GM23338 (cell line): ENCODE measurements around the gene UBXN2A. TPM values are rescaled to one million over a fixed set of nuclear protein-coding genes. Genes with fewer than 3 reads are reported as not detected.

Source experiments
- ATAC-seq: fragments of 200-7000 bp; cut with Tn5 transposase; 3 replicates; pipeline ENCODE4 v1.9.1; 2020
- DNase-seq: peaks from one replicate; pipeline ENCODE4 v3.0.0-alpha.2; 2015; ENCODE audit warnings: low spot score
- H2AFZ ChIP-seq: fragments of 200-600 bp; sonication (generic); 2 replicates; pipeline ENCODE4 v1.8.0; 2016; ENCODE audit warnings: antibody characterized with exemption, mild to moderate bottlenecking, moderate library complexity
- H3F3A ChIP-seq: fragments of 200-600 bp; sonication (generic); replicated peaks from 2 replicates; pipeline ENCODE4 v1.8.0; 2017; ENCODE audit warnings: antibody characterized with exemption, mixed run types, low read depth
- H3K27ac ChIP-seq: fragments of 200-600 bp; sonication (generic); 2 replicates; pipeline ENCODE4 v1.6.1; 2016; ENCODE audit warnings: low read depth
- H3K27me3 ChIP-seq: fragments of 200-600 bp; sonication (generic); 2 replicates; pipeline ENCODE4 v1.8.0; 2016; ENCODE audit warnings: mild to moderate bottlenecking, mixed run types, moderate library complexity; ENCODE audit not compliant: insufficient read depth
- H3K36me3 ChIP-seq: fragments of 200-600 bp; sonication (generic); 2 replicates; pipeline ENCODE4 v1.8.0; 2016; ENCODE audit warnings: mild to moderate bottlenecking; ENCODE audit not compliant: insufficient read depth
- H3K4me1 ChIP-seq: fragments of 200-600 bp; sonication (generic); 2 replicates; pipeline ENCODE4 v1.8.0; 2016; ENCODE audit warnings: mild to moderate bottlenecking, moderate library complexity; ENCODE audit not compliant: insufficient read depth
- H3K4me2 ChIP-seq: fragments of 200-600 bp; sonication (generic); 2 replicates; pipeline ENCODE4 v1.7.1; 2017; ENCODE audit warnings: mixed run types
- H3K4me3 ChIP-seq: fragments of 200-600 bp; sonication (generic); 2 replicates; pipeline ENCODE4 v1.6.1; 2016; ENCODE audit warnings: mixed run types
- H3K79me2 ChIP-seq: fragments of 200-600 bp; sonication (generic); replicated peaks from 2 replicates; pipeline ENCODE4 v1.8.0; 2017; ENCODE audit warnings: mild to moderate bottlenecking; ENCODE audit not compliant: insufficient read depth
- H3K9me2 ChIP-seq: fragments of 200-600 bp; sonication (generic); 2 replicates; pipeline ENCODE4 v1.8.0; 2017; ENCODE audit not compliant: insufficient read depth
- H4K20me1 ChIP-seq: fragments of 200-600 bp; sonication (generic); replicated peaks from 2 replicates; pipeline ENCODE4 v1.8.0; 2017; ENCODE audit warnings: mild to moderate bottlenecking; ENCODE audit not compliant: insufficient read depth
- H3K27ac Mint-ChIP-seq: 2 replicates; pipeline ENCODE4 v1.8.0; 2020; ENCODE audit warnings: inconsistent platforms, mild to moderate bottlenecking, moderate library complexity, mixed read lengths
- H3K27me3 Mint-ChIP-seq: 3 replicates; pipeline ENCODE4 v1.8.0; 2022; ENCODE audit warnings: low read depth, mild to moderate bottlenecking, moderate library complexity, mixed read lengths, inconsistent platforms; ENCODE audit not compliant: insufficient read depth, poor library complexity
- H3K36me3 Mint-ChIP-seq: 3 replicates; pipeline ENCODE4 v1.8.0; 2021; ENCODE audit warnings: low read depth, mild to moderate bottlenecking, inconsistent platforms, moderate library complexity, mixed read lengths
- H3K4me1 Mint-ChIP-seq: 3 replicates; pipeline ENCODE4 v1.8.0; 2020; ENCODE audit warnings: mild to moderate bottlenecking, inconsistent platforms, mixed read lengths
- H3K4me3 Mint-ChIP-seq: 3 replicates; pipeline ENCODE4 v1.8.0; 2021; ENCODE audit warnings: moderate library complexity, mild to moderate bottlenecking, inconsistent platforms, mixed read lengths
- H3K9me3 Mint-ChIP-seq: 3 replicates; pipeline ENCODE4 v1.8.0; 2020; ENCODE audit warnings: moderate library complexity, mild to moderate bottlenecking, inconsistent platforms, mixed read lengths
- POLR2AphosphoS5 ChIP-seq: IDR thresholded peaks from 2 replicates; pipeline ENCODE4 v1.6.1; 2016; ENCODE audit warnings: antibody characterized with exemption, low read depth
- ZNF114 ChIP-seq: fragments of 250-450 bp; sonication (Bioruptor Pico); IDR thresholded peaks from 2 replicates; pipeline ENCODE4 v1.5.0; 2020; ENCODE audit warnings: mild to moderate bottlenecking, moderate library complexity
- ZNF331 ChIP-seq: fragments of 250-450 bp; sonication (Bioruptor Pico); IDR thresholded peaks from 2 replicates; pipeline ENCODE4 v1.5.0; 2020; ENCODE audit warnings: low read depth, mild to moderate bottlenecking, moderate library complexity
- polyA plus RNA-seq: library from polyadenylated mRNA; unstranded; fragments of >200 nt; fragmentation: Nextera tagmentation; extraction: Ambion mirVana; gene quantifications from 2 replicates; pipeline ENCODE4 v1.2.1, GENCODE V29; 2016
- total RNA-seq: library from RNA; depleted of rRNA; stranded (reverse); fragments of >200 nt; shearing (Covaris generic); gene quantifications from 2 replicates; pipeline ENCODE4 v1.2.3, GENCODE V29; 2014
- TF ChIP-seq, protein P1 (sequence below): IDR thresholded peaks from 2 replicates; pipeline ENCODE4 v1.6.1; 2016; ENCODE audit warnings: antibody characterized with exemption
- TF ChIP-seq, protein P2 (sequence below): IDR thresholded peaks from one replicate; pipeline ENCODE4 v1.6.1; 2018; ENCODE audit warnings: antibody characterized with exemption; ENCODE audit not compliant: unreplicated experiment

Gene UBXN2A
- total and polyA plus RNA-seq, 2 experiments from 2014 or later: 11.5 to 12.1 TPM

DNA sequence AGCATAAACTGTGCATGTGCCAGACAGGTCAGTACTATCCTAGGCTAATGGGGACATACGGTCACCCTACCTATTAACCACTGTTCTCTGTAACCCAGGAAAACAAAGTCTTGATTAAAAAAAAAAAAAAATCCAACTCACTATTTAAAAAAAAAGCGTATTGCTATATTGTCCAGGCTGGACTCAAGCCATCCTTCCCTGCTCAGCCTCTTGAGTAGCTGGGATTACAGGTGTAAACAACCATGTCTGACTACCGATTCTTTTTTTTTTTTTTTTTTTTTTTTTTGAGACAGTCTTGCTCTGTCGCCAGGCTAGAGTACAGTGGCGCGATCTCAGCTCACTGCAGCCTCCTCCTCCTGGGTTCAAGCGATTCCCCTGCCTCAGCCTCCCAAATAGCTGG, 24.9 kb upstream of the UBXN2A start:
- Mint-ChIP-seq H3K27me3 (no peaks in the 10 kb centered on the region), H3K4me1 (peaks cover 16% of the 10 kb centered on the region), H3K4me3 (no peak overlapping the region), H3K36me3 (no peaks in the 10 kb centered on the region), H3K9me3 (no peaks in the 10 kb centered on the region), H3K27ac (no peak overlapping the region)
- Histone ChIP-seq H3K79me2 (peaks cover 100% of the 10 kb centered on the region), H3K9me2 (no peaks in the 10 kb centered on the region), H3K27ac (no peak overlapping the region), H3K4me1 (peaks cover 10% of the 10 kb centered on the region), H3F3A (no peaks in the 10 kb centered on the region), H2AFZ (no peak overlapping the region), H3K4me2 (no peak overlapping the region), H3K36me3 (no peaks in the 10 kb centered on the region), H4K20me1 (0 out of 2 replicates have a peak, but pooled peaks cover 3% of the 10 kb centered on the region), H3K4me3 (no peak overlapping the region), H3K27me3 (no peaks in the 10 kb centered on the region)
- no peak for DNase-seq
- no peak for ATAC-seq
- TF ChIP-seq POLR2AphosphoS5 (no peak), ZNF114 (CRISPR knock-in tag) (no peak), ZNF331 (no peak)
- TF ChIP-seq, protein P1, sequence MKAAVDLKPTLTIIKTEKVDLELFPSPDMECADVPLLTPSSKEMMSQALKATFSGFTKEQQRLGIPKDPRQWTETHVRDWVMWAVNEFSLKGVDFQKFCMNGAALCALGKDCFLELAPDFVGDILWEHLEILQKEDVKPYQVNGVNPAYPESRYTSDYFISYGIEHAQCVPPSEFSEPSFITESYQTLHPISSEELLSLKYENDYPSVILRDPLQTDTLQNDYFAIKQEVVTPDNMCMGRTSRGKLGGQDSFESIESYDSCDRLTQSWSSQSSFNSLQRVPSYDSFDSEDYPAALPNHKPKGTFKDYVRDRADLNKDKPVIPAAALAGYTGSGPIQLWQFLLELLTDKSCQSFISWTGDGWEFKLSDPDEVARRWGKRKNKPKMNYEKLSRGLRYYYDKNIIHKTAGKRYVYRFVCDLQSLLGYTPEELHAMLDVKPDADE: no peak

DNA sequence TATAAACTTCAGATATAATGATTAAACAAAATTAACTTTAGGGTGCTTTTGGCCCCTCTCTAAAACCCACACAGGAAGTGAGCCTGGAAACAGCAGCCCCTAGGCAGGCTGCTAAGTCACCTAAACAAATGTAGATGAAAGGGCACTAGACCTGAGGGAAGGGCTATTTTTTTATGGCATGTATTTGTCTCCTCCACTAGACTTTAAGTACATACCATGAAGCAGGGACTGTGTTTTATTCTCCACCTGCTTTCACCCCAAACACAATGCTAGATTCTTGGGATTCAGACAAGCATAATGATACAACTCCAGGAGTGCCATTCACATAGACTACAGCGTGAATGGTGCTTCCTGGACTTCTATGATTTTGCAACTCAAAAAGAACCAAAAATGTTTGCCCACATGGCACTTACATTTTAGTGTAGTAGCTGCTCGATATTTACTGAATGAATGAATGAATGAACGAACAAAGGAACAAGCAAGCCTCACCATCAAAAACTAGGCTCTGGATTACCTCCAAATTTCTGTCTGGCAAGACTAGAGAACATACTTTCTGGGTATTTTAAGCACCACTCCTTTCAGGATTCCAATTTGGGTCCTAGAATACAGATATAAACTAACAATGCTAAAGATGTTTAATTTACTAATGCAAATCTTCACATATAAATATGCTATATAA, 23.4 kb upstream of the UBXN2A start:
- ATAC-seq: peak; percentile 65
- H3K9me3 Mint-ChIP-seq: no peaks in the 10 kb centered on the region
- H4K20me1 ChIP-seq: 0 out of 2 replicates have a peak, but pooled peaks cover 3% of the 10 kb centered on the region

More for the DNA sequence above, 23.4 kb upstream of the UBXN2A start:
- H3K27me3 ChIP-seq: no peaks in the 10 kb centered on the region
- Mint-ChIP-seq H3K36me3 (no peaks in the 10 kb centered on the region), H3K4me1 (peaks cover 16% of the 10 kb centered on the region), H3K27me3 (no peaks in the 10 kb centered on the region), H3K27ac (peak overlapping the region; percentile 80), H3K4me3 (no peak overlapping the region)
- no peaks in the 10 kb centered on the region for H3K9me2 ChIP-seq
- peak; percentile 46 for DNase-seq
- TF ChIP-seq ZNF331: no peak
- TF ChIP-seq, protein P1: no peak
- TF ChIP-seq, protein P2, sequence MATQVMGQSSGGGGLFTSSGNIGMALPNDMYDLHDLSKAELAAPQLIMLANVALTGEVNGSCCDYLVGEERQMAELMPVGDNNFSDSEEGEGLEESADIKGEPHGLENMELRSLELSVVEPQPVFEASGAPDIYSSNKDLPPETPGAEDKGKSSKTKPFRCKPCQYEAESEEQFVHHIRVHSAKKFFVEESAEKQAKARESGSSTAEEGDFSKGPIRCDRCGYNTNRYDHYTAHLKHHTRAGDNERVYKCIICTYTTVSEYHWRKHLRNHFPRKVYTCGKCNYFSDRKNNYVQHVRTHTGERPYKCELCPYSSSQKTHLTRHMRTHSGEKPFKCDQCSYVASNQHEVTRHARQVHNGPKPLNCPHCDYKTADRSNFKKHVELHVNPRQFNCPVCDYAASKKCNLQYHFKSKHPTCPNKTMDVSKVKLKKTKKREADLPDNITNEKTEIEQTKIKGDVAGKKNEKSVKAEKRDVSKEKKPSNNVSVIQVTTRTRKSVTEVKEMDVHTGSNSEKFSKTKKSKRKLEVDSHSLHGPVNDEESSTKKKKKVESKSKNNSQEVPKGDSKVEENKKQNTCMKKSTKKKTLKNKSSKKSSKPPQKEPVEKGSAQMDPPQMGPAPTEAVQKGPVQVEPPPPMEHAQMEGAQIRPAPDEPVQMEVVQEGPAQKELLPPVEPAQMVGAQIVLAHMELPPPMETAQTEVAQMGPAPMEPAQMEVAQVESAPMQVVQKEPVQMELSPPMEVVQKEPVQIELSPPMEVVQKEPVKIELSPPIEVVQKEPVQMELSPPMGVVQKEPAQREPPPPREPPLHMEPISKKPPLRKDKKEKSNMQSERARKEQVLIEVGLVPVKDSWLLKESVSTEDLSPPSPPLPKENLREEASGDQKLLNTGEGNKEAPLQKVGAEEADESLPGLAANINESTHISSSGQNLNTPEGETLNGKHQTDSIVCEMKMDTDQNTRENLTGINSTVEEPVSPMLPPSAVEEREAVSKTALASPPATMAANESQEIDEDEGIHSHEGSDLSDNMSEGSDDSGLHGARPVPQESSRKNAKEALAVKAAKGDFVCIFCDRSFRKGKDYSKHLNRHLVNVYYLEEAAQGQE: no peak
- no peak overlapping the region for H2AFZ ChIP-seq
- no peaks in the 10 kb centered on the region for H3F3A ChIP-seq
- 0 out of 2 replicates have a peak overlapping the region, but pooled peaks have one; percentile 4 for H3K4me3 ChIP-seq
- H3K79me2 ChIP-seq: peaks cover 100% of the 10 kb centered on the region
- H3K4me1 ChIP-seq: peaks cover 10% of the 10 kb centered on the region
- H3K36me3 ChIP-seq: no peaks in the 10 kb centered on the region
- peak overlapping the region; percentile 30; the same call in 1 of the 2 replicates for H3K27ac ChIP-seq
- H3K4me2 ChIP-seq: peak overlapping the region; percentile 42
